ENCODE data around the gene SNCB. TPM values are rescaled to one million over a fixed set of nuclear protein-coding genes. Genes with fewer than 3 reads are reported as not detected.

SNCB gene
- total RNA-seq, 2 donors from 2014 or later: 0.22 to 1.8 TPM

DNA sequence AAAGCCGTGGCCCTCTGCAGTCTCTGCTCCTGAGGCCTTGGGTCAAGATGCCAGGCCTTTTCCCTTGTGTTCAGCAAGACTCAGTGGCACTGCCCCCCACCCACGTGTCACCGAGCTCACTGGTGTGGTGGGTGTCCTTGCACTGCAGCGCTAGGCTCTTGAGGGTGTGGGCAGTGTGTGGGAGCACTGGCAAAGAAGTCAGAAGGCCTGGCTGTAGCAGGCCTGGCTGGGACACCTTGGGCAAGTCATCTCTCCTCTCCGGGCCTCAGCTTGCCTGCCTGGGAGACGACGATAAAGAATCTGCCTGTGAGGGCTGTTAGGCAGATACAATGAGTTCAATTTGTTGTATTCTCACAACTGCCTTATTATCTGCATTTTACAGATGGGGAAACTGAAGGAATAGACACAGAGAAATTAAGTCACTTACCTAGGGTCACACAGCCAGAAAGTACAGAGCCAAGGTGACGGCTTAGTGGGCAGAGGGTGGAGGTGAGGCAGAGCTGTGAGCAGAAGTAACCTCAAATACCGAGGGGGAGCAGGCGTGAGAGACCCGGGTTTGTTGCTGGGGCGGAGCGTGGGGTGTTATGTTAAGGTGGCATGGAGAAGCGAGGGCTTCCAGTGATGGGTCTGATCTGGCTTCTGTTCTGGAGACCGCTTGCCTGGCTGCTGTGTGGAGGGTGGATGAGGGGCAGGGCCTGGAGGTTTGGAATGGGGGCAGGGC, 18.3 kb upstream of the SNCB start:
- no peaks in the 10 kb centered on the region for H3K27me3 ChIP-seq (ENCODE audit: control insufficient read depth, insufficient read depth, low read length, poor library complexity, severe bottlenecking)
- Mint-ChIP-seq H3K4me3 (peak overlapping the region; percentile 75), H3K4me1 (peaks cover 29% of the 10 kb centered on the region), H3K27me3 (ENCODE audit: insufficient read depth) (no peaks in the 10 kb centered on the region), H3K27ac (no peak overlapping the region), H3K36me3 (ENCODE audit: low read depth) (peaks cover 15% of the 10 kb centered on the region), H3K9me3 (no peaks in the 10 kb centered on the region)
- peaks cover 7% of the 10 kb centered on the region for H3K36me3 ChIP-seq (ENCODE audit: control insufficient read depth, insufficient read depth, low read length)
- no peak overlapping the region for H3K27ac ChIP-seq (ENCODE audit: low read depth, low read length)
- H3K9ac ChIP-seq (ENCODE audit: extremely low read depth, low read length, poor library complexity, severe bottlenecking): peak overlapping the region; percentile 69
- no peaks in the 10 kb centered on the region for H3K4me1 ChIP-seq (ENCODE audit: control insufficient read depth, insufficient read depth, low read length)
- H3K9me3 ChIP-seq (ENCODE audit: control insufficient read depth, low read length): no peaks in the 10 kb centered on the region
- TF ChIP-seq, protein P1, sequence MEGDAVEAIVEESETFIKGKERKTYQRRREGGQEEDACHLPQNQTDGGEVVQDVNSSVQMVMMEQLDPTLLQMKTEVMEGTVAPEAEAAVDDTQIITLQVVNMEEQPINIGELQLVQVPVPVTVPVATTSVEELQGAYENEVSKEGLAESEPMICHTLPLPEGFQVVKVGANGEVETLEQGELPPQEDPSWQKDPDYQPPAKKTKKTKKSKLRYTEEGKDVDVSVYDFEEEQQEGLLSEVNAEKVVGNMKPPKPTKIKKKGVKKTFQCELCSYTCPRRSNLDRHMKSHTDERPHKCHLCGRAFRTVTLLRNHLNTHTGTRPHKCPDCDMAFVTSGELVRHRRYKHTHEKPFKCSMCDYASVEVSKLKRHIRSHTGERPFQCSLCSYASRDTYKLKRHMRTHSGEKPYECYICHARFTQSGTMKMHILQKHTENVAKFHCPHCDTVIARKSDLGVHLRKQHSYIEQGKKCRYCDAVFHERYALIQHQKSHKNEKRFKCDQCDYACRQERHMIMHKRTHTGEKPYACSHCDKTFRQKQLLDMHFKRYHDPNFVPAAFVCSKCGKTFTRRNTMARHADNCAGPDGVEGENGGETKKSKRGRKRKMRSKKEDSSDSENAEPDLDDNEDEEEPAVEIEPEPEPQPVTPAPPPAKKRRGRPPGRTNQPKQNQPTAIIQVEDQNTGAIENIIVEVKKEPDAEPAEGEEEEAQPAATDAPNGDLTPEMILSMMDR (conservative IDR thresholded peaks at IDR 0.05): no peak
- no peak for DNase-seq
- peak overlapping the region; percentile 85 for H3K4me3 ChIP-seq (ENCODE audit: low read length)
- 89 to 91% methylated on average over 9 to 15 of the region's 15 CpGs for WGBS, 2 experiments (ENCODE audit: insufficient coverage in 1 of 2, insufficient read length in 1 of 2)

GRCh38 chr5:176647843-176648473, 17.6 kb upstream of the SNCB start:
- H3K4me3 ChIP-seq (ENCODE audit: low read length): peak overlapping the region; percentile 85
- H3K36me3 ChIP-seq (ENCODE audit: control insufficient read depth, insufficient read depth, low read length): peaks cover under 1% of the 10 kb centered on the region
- Mint-ChIP-seq H3K36me3 (ENCODE audit: low read depth) (peaks cover 8% of the 10 kb centered on the region), H3K27me3 (ENCODE audit: insufficient read depth) (no peaks in the 10 kb centered on the region), H3K9me3 (no peaks in the 10 kb centered on the region), H3K4me1 (peaks cover 33% of the 10 kb centered on the region), H3K4me3 (peak overlapping the region; percentile 75), H3K27ac (peak overlapping the region; percentile 85)
- peak overlapping the region; percentile 69 for H3K9ac ChIP-seq (ENCODE audit: extremely low read depth, low read length, poor library complexity, severe bottlenecking)
- H3K9me3 ChIP-seq (ENCODE audit: control insufficient read depth, low read length): no peaks in the 10 kb centered on the region
- TF ChIP-seq, protein P1 (conservative IDR thresholded peaks at IDR 0.05): no peak
- no peaks in the 10 kb centered on the region for H3K27me3 ChIP-seq (ENCODE audit: control insufficient read depth, insufficient read depth, low read length, poor library complexity, severe bottlenecking)
- 22 to 23% methylated on average over 7 to 20 of the region's 20 CpGs for WGBS, 2 experiments (ENCODE audit: insufficient coverage in 1 of 2, insufficient read length in 1 of 2)
- DNase-seq: peak; percentile 77
- H3K4me1 ChIP-seq (ENCODE audit: control insufficient read depth, insufficient read depth, low read length): no peaks in the 10 kb centered on the region
- H3K27ac ChIP-seq (ENCODE audit: low read depth, low read length): no peak overlapping the region

GRCh38 chr5:176647030-176647842, 16.9 kb upstream of the SNCB start, which contains the start of gene TSPAN17:
Gene TSPAN17 (plus strand): TSS chr5:176647484. CDS start chr5:176647616, 132 bp downstream.
- WGBS, 2 experiments (ENCODE audit: insufficient coverage in 1 of 2, insufficient read length in 1 of 2): 0 to 1% methylated on average over 18 to 63 of the region's 63 CpGs
- H3K27ac ChIP-seq (ENCODE audit: low read depth, low read length): peak within 1 kb of the TSS; percentile 53

More at GRCh38 chr5:176647030-176647842, 16.9 kb upstream of the SNCB start, which contains the start of gene TSPAN17:
- Mint-ChIP-seq H3K9me3 (no peaks in the 10 kb centered on the region), H3K36me3 (ENCODE audit: low read depth) (peaks cover 6% of the 10 kb centered on the region), H3K4me1 (peaks cover 36% of the 10 kb centered on the region), H3K4me3 (peak within 1 kb of the TSS; percentile 75), H3K27ac (peak within 1 kb of the TSS; percentile 92), H3K27me3 (ENCODE audit: insufficient read depth) (no peaks in the 10 kb centered on the region)
- H3K4me1 ChIP-seq (ENCODE audit: control insufficient read depth, insufficient read depth, low read length): no peaks in the 10 kb centered on the region
- no peaks in the 10 kb centered on the region for H3K9me3 ChIP-seq (ENCODE audit: control insufficient read depth, low read length)
- TF ChIP-seq, protein P1 (conservative IDR thresholded peaks at IDR 0.05): no peak
- H3K9ac ChIP-seq (ENCODE audit: extremely low read depth, low read length, poor library complexity, severe bottlenecking): peak within 1 kb of the TSS; percentile 69
- H3K36me3 ChIP-seq (ENCODE audit: control insufficient read depth, insufficient read depth, low read length): no peaks in the 10 kb centered on the region
- DNase-seq: peak; percentile 100
- H3K4me3 ChIP-seq (ENCODE audit: low read length): peak within 1 kb of the TSS; percentile 85
- no peaks in the 10 kb centered on the region for H3K27me3 ChIP-seq (ENCODE audit: control insufficient read depth, insufficient read depth, low read length, poor library complexity, severe bottlenecking)
